HuH-7.5 (cell line): Measurements from ENCODE around the gene LEFTY2.
"Not testable (repeated sequence)": the region's sequence is repeated elsewhere in the genome, so short reads cannot be mapped to it uniquely, and the experiment has no call there.

Experiments used
- DNase-seq: peaks from one replicate; pipeline ENCODE4 v3.0.0; 2011; ENCODE audit warnings: low spot score

Gene LEFTY2

DNA sequence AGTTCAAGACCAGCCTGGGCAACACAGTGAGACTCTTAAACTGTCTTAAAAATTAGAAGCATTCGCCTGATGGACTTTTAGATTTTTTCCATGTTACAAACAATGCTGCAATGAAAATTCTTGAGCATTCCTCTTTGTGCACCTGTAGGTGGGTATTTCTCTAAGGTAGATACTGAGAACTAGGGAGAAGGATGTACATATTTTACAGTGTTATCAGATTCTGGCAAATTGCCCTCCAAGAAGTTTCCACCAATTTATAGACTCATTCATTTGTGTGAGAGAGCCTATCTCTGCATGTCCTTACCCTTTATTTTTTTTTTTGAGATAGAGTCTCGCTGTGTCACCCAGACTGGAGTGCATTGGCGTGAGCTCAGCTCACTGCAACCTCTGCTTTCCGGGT, 12.3 kb upstream of the LEFTY2 start:
- DNase-seq, result no peak

DNA sequence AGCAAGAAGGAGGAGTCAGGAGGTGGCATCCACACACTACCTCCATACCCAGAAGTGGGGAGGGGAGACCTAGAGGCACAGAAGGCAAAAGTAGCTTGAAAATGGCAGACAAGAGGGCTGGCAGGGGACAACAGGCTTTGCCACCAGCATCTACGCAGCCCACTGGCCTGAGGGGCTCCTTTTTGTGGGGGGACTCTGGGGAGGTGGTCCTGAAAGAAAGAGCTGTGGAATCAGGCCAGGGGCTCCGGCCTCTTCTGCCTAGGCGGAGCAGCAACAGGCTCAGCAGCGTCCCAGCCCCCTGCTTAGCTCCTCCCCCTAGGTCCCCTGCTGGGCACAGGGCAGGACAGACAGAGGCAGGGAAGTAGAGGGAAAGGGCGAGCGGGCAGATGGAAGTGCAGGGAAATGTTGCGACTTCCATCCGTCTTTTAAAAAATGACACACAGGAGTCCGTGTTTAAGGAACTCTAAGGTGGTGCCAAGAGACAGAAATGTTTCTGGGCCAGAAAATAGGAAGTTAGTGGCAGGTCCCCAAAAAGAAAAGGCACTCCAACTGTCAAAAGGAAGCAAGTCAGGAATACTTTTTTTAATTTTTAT, 10.0 kb upstream of the LEFTY2 start:
- DNase-seq, result no peak

DNA sequence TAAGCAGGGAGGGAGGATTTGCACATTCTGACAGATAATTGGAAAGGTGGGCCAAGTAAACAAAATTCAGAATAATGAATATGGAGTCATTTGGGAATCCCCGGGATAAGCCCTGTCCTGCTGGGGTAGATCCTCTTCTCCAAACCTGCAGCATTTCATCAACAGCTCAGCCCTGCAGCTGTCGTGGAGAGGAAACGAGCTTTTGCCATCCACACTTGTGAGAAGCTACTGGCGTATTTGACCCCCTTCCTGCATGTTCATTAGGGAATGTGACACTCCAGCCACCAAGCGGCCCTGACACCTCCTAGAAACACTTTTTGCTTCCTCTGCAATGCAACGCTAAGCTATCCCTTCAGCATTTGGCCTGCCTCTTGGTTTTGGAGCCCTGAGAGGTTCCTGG, 8.0 kb upstream of the LEFTY2 start:
- DNase-seq, result no peak

DNA sequence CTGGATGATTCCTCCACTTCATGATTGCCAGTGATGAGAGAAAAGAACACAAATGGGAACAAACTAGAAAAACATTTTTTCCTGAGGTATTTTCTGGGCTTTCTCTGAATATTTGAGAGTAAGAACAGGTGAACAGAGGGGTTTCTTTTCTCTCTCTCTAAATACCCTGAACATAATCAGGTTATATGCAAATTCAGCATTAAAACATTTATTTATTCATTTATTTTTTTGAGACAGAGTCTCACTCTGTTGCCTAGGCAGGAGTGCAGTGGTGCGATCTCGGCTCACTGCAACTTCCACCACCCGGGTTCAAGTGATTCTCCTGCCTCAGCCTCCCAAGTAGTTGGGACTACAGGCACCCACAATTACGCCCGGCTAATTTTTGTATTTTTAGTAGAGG, 5.8 kb upstream of the LEFTY2 start:
- no peak for DNase-seq

DNA sequence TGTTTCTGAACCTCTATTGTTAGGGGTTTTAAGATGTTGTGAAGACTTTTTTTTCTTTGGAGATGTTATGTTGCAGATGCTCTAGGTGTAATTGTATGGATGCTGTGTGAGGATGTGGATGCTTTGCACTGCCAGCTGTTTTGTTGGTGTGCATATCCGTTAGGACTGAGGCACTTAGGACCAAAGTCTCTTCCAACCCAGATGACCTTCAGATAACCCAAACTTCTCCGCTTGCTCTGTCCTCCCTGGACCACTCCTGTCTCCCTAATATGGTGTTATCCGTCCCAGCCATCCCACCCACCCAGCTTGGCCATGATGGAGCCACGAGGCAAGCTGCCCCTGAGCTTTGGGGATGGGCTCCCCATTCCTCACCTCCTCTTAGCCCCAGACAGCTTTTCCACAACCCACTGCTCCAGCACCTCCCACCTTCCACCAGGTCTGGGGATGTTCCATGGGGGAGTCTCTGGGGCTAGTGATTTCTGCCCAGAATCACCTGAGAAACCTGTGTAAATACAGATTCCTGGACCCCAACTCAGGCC, 5.1 kb upstream of the LEFTY2 start:
- DNase-seq, result no peak

DNA sequence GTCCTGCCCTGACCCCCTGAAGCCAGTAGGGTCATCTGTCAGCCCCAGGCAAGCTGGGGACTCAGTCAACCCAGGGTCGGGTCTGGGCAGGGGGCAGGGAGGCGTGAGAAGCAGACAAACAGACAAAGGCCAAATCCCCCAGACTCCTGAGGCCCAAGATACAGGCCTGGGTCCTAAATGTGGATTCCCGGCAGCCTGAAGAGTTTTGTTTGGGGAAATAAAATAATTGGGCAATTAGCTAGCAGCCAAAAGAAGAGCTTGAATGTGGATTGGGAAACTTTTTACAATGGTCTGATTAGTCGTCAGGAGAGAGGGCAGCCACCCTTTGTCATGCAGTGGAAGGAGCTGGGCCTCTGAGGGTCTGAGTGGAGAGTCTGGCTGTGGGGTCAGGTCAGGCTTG, 4.5 kb upstream of the LEFTY2 start:
- no peak for DNase-seq

DNA sequence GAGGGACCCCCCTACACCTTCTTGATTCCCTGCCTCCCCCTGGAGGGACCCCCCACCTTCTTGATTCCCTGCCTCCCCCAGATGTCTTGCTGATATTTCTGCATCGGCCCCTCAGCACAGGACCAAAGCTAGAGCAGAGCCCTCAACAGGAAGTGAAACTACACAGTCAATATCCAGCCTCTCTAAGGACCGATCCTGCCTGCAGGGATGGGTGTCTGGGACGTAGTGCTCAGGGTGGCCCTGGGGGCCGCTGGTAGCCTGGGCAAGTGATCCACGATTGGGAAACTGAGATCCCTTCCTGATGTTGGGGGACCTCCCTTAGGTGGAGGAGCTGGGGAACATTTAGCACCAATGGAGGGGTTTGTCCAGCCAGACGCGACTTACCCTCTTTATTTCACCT, 3.9 kb upstream of the LEFTY2 start:
- DNase-seq, result no peak

DNA sequence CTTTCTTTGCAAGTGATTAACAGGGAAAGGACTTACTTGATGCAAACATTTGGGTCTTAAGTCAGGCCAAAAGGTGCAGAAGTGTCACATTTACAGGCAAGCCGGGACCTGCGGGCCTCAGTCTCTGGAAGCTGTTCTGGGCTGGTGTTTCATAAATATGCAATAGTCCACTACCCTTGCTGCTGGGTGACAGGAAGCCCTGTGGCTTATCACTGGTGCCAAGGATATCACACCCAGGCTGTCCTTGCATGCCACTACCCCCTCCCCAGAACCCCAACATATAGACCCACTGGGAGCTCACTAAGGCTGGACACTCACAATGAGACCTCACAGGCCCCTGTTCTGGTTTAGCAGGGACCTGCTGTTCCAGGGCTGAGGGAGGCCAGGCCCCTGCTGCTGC, 3.4 kb upstream of the LEFTY2 start:
- no peak for DNase-seq

DNA sequence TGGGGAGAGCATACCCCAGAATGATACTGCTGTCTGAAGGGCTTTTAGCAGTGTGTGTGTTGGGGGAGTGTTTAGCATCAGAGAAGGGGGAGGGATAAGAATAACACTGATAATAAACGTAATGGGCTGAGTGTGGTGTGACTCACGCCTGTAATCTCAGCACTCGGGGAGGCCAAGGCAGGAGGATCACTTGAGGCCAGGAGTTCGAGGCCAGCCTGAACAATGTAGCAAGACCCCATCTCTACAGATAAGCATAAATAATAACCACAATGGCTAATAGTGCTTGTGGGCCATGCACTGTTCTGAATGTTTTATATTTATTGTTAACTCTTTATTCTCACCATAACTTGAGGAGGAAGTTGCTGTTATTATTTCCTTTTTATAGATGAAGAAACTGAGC, 2.6 kb upstream of the LEFTY2 start:
- DNase-seq, result no peak

DNA sequence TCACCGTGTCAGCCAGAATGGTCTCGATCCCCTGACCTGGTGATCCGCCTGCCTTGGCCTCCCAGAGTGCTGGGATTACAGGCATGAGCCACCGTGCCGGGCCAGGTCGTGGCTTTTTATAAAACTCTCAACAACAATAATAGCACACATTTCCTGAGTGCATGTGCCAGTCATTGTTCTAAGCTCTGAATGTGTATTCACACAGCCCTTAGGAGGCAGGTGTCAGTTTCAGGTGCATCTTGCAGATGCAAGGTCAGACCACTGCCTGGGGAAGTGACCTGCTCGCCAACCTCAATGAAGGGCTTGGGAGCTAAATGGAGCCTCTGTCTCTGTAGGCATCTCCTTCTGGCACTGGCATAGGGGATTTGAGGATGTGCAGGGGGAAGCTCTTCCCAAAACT, 1.6 kb upstream of the LEFTY2 start:
- no peak for DNase-seq

DNA sequence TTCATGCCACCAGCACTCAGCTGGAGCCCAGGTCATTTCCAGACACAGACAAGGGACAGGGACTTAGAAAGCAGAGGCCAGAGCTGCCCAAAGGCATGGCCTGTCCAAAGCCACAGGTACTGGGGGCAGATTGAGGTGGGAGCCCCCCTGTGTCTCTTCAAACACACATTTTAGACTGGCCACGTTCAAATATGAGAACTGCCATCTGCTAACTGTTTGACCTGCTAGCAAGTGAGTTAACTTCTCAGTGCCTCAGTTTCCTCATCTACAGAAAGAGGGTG, 862 bp upstream of the LEFTY2 start:
- no peak for DNase-seq

DNA sequence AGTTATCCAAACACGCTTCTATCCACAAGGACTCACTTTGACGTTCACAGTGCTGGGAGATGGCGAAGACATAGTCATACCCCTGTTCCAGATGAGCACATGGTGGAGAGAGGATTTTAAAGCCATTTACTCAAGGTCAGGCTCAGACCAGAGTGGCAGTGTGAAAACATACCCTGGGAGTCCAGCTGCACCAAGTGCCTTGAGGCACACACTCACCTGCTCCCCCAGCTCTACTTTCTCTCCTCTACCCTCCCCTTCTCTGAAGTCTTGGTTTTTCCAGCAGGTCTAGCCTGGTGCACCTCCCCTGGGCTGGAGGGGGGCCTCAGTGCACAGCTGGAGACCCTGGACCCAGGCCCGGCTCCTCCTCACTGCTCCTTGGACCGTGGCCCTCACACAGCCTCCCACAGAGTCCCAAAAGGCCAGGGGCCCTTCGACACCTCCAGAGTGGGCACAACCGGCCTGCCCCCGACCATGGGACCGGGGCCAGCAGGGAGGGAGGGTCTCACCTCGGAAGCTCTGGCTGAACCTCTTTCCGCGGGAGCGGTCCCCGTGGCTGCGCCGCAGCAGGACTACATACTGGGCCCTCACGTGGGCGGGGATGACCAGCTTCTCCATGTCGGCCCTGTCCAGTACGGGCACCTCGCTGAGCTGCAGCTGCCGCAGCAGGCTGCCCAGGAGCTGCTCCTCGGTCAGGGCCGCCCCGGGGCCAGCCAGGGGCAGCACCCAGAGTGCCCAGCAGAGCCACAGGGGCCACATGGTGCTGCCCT, 452 bp downstream of the LEFTY2 start:
- DNase-seq, result no peak

DNA sequence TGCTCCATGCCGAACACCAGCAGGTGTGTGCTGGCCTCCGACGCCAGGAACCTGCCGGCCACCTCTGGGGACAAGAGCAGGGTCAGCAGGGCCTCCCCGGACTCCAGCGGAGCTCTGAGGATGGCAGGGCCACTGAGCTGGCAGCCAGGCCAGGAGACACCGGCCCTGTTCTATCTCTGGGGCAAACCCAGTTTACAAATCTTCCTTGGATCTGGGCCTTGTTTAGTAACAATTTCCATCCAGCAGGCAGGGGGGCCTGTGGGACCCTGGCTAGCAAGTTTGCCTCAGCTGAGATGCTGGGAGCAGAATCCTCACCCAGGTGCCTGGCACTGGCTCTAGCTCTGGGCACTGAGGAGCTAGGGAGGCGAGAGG, 1.1 kb downstream of the LEFTY2 start:
- not testable (repeated sequence) for DNase-seq

DNA sequence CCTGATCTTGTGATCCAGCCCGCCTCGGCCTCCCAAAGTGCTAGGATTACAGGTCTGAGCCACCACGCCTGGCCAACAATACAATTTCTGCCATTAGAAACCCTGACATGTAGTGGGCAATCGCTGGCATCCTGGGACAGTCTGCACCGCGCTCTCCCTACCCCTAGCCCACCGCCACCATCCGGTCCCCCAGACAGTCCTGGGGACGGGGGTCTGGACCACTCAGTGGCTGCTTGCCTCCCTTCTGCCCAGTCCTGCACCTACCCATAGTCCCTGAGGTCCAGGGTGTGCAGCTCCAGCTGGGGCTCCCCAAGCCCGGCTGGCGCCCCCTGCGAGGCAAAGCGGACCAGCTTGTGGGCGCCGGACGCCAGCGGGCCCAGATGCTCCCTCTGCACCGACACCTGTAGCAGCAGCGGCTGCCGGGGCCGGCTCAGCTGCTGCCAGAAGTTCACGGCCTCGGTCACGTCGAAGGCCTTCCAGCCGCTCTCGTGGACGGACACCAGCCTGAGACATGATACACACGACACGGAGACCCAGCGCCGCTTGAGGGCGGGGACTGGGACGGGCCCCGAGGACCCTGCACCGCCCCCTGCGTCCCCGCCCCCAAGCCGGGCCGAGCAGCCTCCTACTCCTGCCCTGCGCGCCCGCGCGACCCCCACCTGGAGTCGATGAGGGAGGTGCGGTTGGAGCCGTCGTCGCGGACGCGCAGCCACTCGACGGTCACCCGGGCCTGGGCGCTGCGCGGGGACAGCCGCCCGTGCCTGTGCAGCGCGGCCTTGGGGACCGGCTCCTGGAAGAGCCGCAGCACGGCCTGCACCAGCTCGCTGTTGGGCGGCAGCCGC, 1.7 kb downstream of the LEFTY2 start:
- not testable (repeated sequence) for DNase-seq

DNA sequence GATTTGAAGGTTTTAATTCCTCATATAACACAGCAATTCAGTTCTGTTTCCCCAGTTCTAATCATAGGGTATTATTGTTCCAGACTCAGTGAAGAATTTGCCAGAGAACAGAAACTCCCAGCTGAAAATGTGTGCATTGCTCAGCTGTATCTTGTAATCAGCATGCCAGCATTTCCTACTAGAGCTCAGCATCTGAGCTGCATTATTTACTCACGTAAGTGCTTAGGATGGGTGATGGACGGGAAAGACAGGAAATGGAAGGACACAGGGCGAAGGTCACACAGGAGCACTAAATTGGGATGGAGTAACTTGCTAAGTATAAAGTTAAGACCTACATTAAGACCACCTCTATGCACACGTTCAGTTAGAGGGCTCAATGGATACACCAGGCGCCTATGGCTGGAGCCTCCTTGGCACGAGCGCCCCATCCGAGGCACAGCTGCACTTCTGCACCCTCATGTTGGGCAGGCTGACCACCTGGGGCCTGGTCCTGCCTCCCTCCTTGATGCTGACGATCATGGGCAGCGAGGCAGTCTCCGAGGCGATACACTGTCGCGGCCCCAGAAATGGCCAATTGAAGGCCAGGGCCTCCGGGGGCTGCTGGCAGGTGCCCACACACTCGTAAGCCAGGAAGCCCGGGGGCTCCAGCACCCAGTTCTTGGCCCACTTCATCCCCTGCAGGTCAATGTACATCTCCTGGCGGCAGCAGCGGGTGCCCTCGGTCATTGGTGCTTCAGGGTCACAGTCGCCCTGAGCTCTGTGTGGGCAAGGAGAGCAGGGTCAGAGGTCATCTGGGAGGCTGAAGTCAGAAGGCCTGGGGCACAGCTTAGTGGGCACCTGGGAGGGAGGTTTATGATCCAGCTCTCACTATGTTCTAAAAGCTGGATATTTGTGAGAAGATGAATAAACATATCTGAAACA, 3.7 kb downstream of the LEFTY2 start:
- DNase-seq, result no peak

DNA sequence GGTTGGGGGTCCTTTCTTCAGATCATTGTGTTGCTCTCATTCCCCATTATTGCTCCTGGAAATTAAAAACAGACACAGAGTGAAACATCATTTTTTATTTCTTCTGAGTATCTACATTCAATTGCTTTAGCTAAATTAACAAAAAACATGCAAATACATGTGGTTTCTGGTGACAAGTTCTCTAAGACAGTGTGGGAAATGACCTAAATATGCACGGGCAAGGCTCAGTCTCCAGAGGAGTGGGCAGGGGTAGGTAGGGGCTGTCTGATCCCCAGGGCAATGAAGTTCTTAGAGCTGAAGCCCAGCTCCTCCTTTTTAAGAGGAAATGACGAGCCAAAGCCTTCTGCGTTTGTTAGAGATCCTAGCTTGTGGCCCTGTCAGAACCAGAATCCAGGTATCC, 4.5 kb downstream of the LEFTY2 start:
- no peak for DNase-seq

DNA sequence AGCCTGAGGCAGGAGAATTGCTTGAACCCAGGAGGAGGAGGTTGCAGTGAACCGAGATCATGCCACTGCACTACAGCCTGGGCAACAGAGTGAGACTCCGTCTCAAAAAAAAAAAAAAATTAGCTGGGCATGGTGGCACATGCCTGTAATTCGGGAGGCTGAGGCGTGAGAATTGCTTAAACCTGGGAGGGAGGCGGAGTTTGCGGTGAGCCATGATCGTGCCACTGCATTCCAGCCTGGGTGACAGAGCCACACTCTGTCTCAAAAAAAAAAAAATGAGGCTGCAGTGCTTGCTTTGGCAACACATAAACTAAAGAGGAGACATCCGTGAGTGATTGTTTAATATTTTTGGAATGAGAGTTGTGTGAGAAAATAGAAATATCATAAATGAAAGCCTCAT, 4.9 kb downstream of the LEFTY2 start:
- not testable (repeated sequence) for DNase-seq

DNA sequence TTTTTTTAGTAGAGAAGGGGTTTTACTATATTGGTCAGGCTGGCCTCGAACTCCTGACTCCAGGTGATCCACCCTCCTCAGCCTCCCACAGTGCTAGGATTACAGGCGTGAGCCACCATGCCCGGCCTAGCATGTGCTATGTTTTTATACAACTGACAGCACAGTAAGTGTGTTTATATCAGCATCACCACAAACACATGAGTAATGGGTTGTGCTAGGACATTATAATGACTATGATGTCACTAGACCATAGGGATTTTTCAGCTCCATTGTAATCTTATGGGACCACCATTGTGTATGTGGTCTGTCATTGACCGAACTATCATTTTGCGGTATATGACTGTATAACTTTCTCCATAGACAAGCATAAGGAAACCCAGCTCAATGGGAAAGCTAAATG, 6.3 kb downstream of the LEFTY2 start:
- DNase-seq, result no peak

DNA sequence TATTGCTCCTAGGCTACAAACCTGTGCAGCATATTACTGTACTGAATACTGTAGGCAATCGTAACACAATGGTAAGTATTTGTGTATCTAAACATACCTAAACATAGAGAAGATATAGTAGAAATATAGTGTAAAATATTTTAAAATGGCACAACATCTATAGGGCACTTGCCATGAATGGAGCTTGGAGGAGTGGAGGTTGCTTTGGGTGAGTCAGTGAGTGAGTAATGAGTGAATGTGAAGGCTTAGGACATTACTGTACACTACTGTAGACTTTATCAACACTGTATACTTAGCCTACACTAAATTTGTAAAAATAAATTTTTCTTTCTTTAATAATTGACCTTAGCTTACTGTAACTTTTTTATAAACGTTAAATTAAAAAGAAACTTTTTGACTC, 7.9 kb downstream of the LEFTY2 start:
- no peak for DNase-seq

DNA sequence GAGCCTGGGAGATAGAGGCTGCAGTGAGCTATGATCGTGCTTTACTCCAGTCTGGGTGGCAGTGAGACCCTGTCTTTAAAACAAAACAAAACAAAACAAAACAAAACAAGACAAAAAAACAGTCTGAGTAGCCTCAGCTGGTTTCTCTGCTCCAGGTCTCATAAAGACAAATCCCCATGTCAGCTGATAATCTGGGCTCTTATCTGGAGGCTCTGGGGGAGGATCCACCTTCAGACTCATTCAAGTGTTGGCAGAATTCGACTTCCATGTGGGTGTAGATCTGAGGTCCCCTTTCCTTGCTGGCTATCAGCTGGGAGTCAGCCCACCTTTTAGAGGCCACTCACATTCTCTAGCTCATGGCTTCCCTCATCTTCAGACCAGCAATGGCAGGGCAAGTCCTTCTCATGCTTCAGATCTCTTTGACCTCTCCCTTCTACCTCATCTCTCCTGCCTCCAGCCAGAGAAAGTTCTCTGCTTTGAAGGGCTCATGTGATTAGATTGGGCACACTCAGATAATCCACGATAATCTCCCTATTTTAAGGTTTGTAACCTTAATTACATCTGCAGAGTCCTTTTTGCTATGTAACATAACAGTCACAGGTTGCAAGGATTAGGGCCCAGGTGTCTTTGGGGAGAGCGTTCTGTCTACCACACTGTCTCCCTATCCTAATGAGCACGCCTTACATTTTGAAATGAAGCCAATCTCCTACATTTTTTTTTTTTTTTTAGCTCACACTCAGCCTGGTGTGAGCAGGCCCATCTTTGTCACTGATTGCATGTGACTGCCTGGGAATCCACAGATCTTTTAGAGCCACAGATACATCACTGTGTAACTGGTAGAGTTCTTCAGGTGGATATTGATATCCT, 9.5 kb downstream of the LEFTY2 start:
- DNase-seq, result no peak

DNA sequence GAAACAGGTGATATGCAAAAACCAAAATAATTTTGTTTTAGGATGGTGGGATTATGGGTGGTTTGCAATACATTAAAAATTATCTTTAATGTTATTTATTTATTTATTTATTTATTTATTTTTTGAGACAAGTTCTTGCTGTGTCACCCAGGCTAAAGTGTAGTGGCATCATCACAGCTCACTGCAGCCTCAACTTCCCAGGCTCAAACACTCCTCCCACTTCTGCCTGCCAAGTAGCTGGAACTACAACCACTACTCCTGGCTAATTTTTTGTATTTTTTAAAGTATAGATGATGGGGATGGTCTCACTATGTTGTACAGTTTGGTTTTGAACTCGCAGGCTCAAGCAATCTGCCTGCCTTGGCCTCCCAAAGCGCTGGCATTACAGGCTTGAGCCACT, 10.5 kb downstream of the LEFTY2 start:
- DNase-seq, result no peak
